Measurements from ENCODE around the gene KIF24.

GRCh38 chr9:34366365-34366764 is 37.3 kb upstream of the KIF24 start:
- TF ChIP-seq CTCF (IDR thresholded peaks at IDR 0.05) (no peak), ZFX (IDR thresholded peaks at IDR 0.05; ENCODE audit: borderline replicate concordance) (no peak)

All from 22Rv1 (cell line).